Mucosa of descending colon (tissue), 3 donors: ENCODE results near the gene IFT52. TPM values are rescaled to one million over a fixed set of nuclear protein-coding genes. Genes with fewer than 3 reads are reported as not detected.

Experiments
- ATAC-seq: fragments of 200-7000 bp; cut with Tn5 transposase; one replicate; pipeline ENCODE4 v1.9.1; 2020; ENCODE audit warnings: mild to moderate bottlenecking, moderate library complexity
- DNase-seq, 3 donors: peaks; one replicate each; pipeline ENCODE4 v3.0.0-alpha.2; 2020
- H3K36me3 ChIP-seq: fragments of 200-600 bp; one replicate; pipeline ENCODE4 v1.8.0; 2021; ENCODE audit warnings: low read depth, mild to moderate bottlenecking
- H3K4me1 ChIP-seq: fragments of 200-600 bp; one replicate; pipeline ENCODE4 v1.8.0; 2021; ENCODE audit warnings: low read depth, mild to moderate bottlenecking
- H3K4me3 ChIP-seq: fragments of 200-600 bp; one replicate; pipeline ENCODE4 v1.8.0; 2021; ENCODE audit warnings: mild to moderate bottlenecking
- H3K9me3 ChIP-seq: fragments of 200-600 bp; one replicate; pipeline ENCODE4 v1.8.0; 2021; ENCODE audit warnings: mild to moderate bottlenecking
- intact Hi-C, 2 donors: fragments of 100-400 bp; cut with DNase I in 1 of 2; cut with micrococcal nuclease in 1 of 2; formaldehyde crosslinking; loops; one replicate each; pipeline versions ENCODE4 v1.11.0 to v1.11.1; 2022; cut with DNase I, micrococcal nuclease
- total RNA-seq, 3 donors: library from RNA; stranded (reverse); fragmentation: NEBNext Ultra II Directional in 2 of 3; extraction: Animal tissue kit (Norgen Biotek cat#: 25700) in 2 of 3; gene quantifications; one replicate each; pipeline versions ENCODE4 v1.2.1 to v1.2.4, GENCODE V29; 2021 to 2023
- TF ChIP-seq, protein P1 (sequence below): fragments of 200-600 bp; IDR thresholded peaks from one replicate; pipeline ENCODE4 v1.8.0; 2022; ENCODE audit warnings: antibody characterized with exemption, mild to moderate bottlenecking
- donor health status: DM: no; HTN: no; CAD: no; lungs with moderate emphysema.
- donor health status: DM: no; HTN: no; CAD: no.
- donor health status: DM: no; HTN: yes; CAD: no.

The IFT52 gene
- total RNA-seq, 3 donors from 2014 or later = 19.5 to 24.1 (median 22.8) TPM

DNA sequence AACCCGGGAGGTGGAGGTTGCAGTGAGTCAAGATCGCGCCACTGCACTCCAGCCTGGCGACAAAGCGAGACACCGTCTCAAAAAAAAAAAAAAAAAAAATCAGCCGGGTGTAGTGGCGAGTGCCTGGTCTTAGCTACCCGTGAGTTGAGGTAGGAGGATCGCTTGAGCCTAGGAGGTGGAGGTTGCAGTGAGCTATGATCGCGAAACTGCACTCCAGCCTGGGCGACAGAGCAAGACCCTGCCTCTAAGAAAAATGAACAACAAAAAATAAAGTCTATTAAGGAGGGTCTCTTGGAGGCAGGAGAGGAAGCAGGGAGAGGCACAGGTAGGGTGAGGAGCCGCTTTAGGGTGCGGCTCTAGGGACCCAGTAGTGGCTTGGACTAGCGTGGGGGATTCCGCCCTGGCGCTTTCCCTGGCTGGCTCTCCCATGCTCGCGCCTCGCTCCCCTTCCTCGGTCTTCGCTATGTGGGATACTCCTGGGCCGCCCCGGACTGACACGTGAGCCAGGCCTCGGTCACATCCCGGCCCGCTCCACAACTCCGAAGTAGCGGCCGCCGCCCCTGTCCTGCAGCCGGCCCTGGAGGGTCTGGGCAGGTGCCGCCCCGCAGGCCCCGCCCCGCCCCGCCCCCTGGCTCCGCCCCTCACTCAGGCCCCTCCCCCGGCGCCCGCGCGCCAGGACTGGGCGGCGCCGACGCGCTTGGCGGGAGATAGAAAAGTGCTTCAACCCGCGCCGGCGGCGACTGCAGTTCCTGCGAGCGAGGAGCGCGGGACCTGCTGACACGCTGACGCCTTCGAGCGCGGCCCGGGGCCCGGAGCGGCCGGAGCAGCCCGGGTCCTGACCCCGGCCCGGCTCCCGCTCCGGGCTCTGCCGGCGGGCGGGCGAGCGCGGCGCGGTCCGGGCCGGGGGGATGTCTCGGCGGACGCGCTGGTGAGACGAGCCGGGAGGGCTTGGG lies 75.9 kb downstream of the IFT52 start, which contains the start of gene MYBL2:
MYBL2 (plus strand) TSS at position 739 of the 953 bp plus-strand sequence; CDS start at position 909, 170 bp downstream.
- H3K9me3 ChIP-seq = no peaks in the 10 kb centered on the region
- no peak within 1 kb of the TSS for H3K4me3 ChIP-seq
- ATAC-seq (peak; percentile 94), DNase-seq (peak; percentile 63 to 82 (median 81))
- intact Hi-C loops = no loop called here
- peaks cover 16% of the 10 kb centered on the region for H3K4me1 ChIP-seq
- H3K36me3 ChIP-seq = no peaks in the 10 kb centered on the region
- TF ChIP-seq, protein P1, sequence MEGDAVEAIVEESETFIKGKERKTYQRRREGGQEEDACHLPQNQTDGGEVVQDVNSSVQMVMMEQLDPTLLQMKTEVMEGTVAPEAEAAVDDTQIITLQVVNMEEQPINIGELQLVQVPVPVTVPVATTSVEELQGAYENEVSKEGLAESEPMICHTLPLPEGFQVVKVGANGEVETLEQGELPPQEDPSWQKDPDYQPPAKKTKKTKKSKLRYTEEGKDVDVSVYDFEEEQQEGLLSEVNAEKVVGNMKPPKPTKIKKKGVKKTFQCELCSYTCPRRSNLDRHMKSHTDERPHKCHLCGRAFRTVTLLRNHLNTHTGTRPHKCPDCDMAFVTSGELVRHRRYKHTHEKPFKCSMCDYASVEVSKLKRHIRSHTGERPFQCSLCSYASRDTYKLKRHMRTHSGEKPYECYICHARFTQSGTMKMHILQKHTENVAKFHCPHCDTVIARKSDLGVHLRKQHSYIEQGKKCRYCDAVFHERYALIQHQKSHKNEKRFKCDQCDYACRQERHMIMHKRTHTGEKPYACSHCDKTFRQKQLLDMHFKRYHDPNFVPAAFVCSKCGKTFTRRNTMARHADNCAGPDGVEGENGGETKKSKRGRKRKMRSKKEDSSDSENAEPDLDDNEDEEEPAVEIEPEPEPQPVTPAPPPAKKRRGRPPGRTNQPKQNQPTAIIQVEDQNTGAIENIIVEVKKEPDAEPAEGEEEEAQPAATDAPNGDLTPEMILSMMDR = no peak

GRCh38 chr20:43667341-43668132 lies 76.8 kb downstream of the IFT52 start:
- peak in 2 of 3 donors; percentile 41 to 54 for DNase-seq
- TF ChIP-seq, protein P1 = no peak
- H3K4me1 ChIP-seq = peaks cover 16% of the 10 kb centered on the region
- intact Hi-C loops = no loop called here
- no peak overlapping the region for H3K4me3 ChIP-seq
- H3K9me3 ChIP-seq = no peaks in the 10 kb centered on the region
- no peaks in the 10 kb centered on the region for H3K36me3 ChIP-seq
- ATAC-seq = no peak

DNA sequence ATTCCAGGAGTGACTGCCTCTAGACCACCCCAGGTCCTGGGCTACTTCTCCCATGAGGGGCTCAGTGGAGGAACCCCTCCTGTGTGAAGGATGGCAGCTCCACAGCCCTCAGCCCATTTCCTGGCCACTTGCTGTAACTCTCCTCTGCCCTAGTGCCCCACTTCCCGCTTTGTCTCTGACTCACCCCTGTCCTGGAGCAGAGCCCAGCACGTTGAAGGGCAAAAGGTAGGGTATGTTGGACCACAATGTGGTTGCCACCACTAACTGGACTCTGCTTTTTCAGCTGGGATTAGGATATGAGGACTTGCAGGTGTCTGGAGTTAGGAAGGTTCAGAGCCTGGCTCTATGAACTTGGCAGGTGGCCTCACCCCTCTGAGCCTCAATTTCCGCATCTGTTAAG lies 78.6 kb downstream of the IFT52 start:
- Histone ChIP-seq H3K4me1 (peaks cover 10% of the 10 kb centered on the region), H3K4me3 (no peak overlapping the region), H3K36me3 (no peaks in the 10 kb centered on the region), H3K9me3 (no peaks in the 10 kb centered on the region)
- peak; percentile 6 for ATAC-seq
- intact Hi-C loops = no loop called here
- no peak for DNase-seq
- TF ChIP-seq, protein P1 = no peak

DNA sequence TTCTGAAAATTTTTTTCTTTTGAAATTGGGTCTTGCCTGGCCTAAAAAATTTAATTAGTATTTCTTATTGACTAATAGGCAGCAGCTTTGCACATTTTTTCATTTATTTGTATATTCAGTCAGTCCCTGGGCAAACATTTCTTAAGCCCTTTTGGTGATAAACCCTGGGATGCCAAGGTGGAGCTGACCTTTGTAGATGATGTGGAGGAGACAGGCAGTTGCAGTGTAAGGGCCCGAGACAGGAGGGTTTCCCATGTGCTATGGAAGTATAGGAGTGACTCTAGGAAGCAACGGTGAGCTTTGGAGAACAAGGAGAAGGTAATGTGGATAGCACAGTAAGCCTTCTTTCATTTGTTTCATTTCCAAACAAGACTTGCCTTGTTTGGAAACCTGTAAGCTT lies 79.7 kb downstream of the IFT52 start:
- ATAC-seq = no peak
- Histone ChIP-seq H3K9me3 (no peaks in the 10 kb centered on the region), H3K36me3 (no peaks in the 10 kb centered on the region), H3K4me3 (no peak overlapping the region), H3K4me1 (peaks cover 10% of the 10 kb centered on the region)
- intact Hi-C loops = no loop called here
- no peak for DNase-seq
- TF ChIP-seq, protein P1 = no peak

GRCh38 chr20:43676368-43676767 lies 85.6 kb downstream of the IFT52 start:
- H3K4me1 ChIP-seq = no peaks in the 10 kb centered on the region

More at GRCh38 chr20:43676368-43676767, 85.6 kb downstream of the IFT52 start:
- no peak overlapping the region for H3K4me3 ChIP-seq
- no peaks in the 10 kb centered on the region for H3K36me3 ChIP-seq
- no peaks in the 10 kb centered on the region for H3K9me3 ChIP-seq
- intact Hi-C loops = no loop called here
- ATAC-seq (no peak), DNase-seq (no peak)
- TF ChIP-seq, protein P1 = no peak
